ENCODE measurements around the gene ADCY3. TPM values are rescaled to one million over a fixed set of nuclear protein-coding genes. Genes with fewer than 3 reads are reported as not detected.
"Not testable (repeated sequence)": the region's sequence is repeated elsewhere in the genome, so short reads cannot be mapped to it uniquely, and the experiment has no call there.

ADCY3 gene
- total and polyA plus RNA-seq, 5 donors from 2014 or later: 3.8 to 67.6 (median 11.2) TPM

DNA sequence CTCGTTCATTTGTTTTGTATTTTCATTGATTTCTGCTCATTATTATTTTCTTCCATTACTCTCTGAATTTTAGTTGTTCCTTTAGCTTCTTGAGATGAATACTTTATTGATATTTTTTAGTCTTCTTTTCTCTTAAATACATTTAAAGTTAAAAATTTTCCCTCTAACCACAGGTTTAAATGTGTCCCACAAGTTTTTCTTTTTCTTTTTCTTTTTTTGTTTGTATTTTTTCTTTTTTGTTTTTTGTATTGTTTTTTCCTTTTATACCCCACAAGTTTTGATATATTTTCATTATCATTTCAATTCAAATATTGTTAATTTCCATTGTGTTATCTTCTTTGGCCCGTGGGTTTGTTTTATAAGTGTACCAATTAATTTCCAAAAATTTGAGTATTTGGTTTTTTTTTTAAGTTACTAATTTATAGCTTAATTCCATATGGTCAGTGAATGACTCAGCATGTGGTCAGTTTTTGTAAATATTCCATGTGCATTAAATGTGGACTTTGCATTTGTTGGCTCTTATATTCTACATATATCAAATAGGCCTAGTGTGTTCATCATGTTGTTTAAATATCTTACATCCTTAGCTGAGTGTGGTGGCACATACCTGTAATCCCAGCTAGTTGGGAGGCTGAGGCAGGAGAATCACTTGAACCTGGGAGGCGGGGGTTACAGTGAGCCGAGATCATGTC, 110.6 kb downstream of the ADCY3 start:
- H3K27ac Mint-ChIP-seq: peak overlapping the region; percentile 75 to 82 (median 75)
- H3K27me3 Mint-ChIP-seq: no peaks in the 10 kb centered on the region

DNA sequence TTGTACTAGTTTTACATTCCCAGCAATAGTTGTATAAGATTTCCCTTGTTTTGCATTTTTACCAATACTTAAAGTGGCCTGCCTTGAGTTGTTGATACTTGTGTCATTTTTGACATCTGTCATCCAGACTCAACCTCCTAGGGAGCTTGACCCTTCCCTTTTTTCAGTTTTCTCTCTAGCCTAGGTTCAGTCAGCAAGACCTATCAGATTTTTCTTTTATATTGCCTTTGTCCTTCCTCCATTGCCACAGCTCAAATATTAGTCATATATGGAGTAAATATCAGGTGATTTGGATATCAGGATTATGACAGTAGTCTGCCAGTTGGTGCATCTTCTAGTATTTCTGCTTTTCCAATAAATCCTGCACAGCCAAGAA, 113.4 kb downstream of the ADCY3 start:
- H3K36me3 Mint-ChIP-seq: peaks cover 33% of the 10 kb centered on the region
- peak overlapping the region in 1 of 4 donors; percentile 32 for H3K4me3 Mint-ChIP-seq
- DNase-seq: no peak
- Histone ChIP-seq H3K9me3 (ENCODE audit: control insufficient read depth in 2 of 2, low read length in 2 of 2) (no peaks in the 10 kb centered on the region), H3K4me3 (ENCODE audit: low read depth, low read length) (no peak overlapping the region), H3K4me1 (ENCODE audit: control insufficient read depth, insufficient read depth, low read length, poor library complexity, severe bottlenecking) (peaks cover 12% of the 10 kb centered on the region), H3K27me3 (ENCODE audit: control insufficient read depth, insufficient read depth, low read length) (no peaks in the 10 kb centered on the region), H3K27ac (ENCODE audit: insufficient read depth, low read length, poor library complexity, severe bottlenecking) (no peak overlapping the region), H3K36me3 (ENCODE audit: control insufficient read depth, insufficient read depth, low read length) (no peaks in the 10 kb centered on the region)
- H3K9me3 Mint-ChIP-seq: peaks cover 0 to 5% (median 0%) of the 10 kb centered on the region in 7 donors
- H3K27ac Mint-ChIP-seq: peak overlapping the region; percentile 29 to 57 (median 34)
- H3K4me1 Mint-ChIP-seq: peaks cover 8 to 43% (median 27%) of the 10 kb centered on the region in 4 donors
- no peaks in the 10 kb centered on the region for H3K27me3 Mint-ChIP-seq
- no peak for ATAC-seq (ENCODE audit: low read depth in 2 of 2)

More for the DNA sequence above, 110.6 kb downstream of the ADCY3 start:
- Histone ChIP-seq H3K27ac (ENCODE audit: insufficient read depth, low read length, poor library complexity, severe bottlenecking) (no peak overlapping the region), H3K4me3 (ENCODE audit: low read depth, low read length) (peak overlapping the region; percentile 83), H3K27me3 (ENCODE audit: control insufficient read depth, insufficient read depth, low read length) (no peaks in the 10 kb centered on the region), H3K9me3 (ENCODE audit: control insufficient read depth in 2 of 2, low read length in 2 of 2) (no peaks in the 10 kb centered on the region), H3K36me3 (ENCODE audit: control insufficient read depth, insufficient read depth, low read length) (no peaks in the 10 kb centered on the region), H3K4me1 (ENCODE audit: control insufficient read depth, insufficient read depth, low read length, poor library complexity, severe bottlenecking) (peaks cover 12% of the 10 kb centered on the region)
- H3K4me3 Mint-ChIP-seq: peak overlapping the region; percentile 61 to 87 (median 79)
- no peak for DNase-seq
- peaks cover 0 to 5% (median 0%) of the 10 kb centered on the region in 7 donors for H3K9me3 Mint-ChIP-seq
- ATAC-seq (ENCODE audit: low read depth in 2 of 2): no peak
- H3K36me3 Mint-ChIP-seq: peaks cover 24% of the 10 kb centered on the region
- H3K4me1 Mint-ChIP-seq: peaks cover 13 to 33% (median 28%) of the 10 kb centered on the region in 4 donors

DNA sequence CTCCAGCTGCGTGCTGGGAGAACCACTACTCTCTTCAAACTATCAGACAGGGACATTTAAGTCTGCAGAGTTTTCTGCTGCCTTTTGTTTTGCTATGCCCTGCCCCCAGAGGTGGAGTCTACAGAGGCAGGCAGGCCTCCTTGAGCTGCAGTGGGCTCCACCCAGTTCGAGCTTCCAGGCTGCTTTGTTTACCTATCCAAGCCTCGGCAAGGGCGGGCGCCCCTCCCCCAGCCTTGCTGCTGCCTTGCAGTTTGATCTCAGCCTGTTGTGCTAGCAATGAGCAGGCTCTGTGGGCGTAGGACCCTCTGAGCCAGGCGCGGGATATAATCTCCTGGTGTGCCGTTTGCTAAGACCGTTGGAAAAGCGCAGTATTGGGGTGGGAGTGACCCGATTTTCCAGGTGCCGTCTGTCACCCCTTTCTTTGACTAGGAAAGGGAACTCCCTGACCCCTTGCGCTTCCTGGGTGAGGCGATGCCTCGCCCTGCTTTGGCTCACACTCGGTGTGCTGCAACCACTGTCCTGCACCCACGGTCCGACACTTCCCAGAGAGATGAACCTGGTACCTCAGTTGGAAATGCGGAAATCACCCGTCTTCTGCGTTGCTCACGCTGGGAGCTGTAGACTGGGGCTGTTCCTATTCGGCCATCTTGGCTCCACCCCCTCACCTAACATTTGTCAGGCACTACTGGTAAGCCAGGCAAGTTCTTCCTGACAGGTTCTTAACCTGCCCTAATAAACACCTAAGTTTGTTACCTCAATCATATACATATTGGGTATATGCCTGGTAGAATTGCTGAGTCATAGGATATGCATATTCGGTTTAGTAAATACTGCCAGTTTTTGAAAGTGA, 114.0 kb downstream of the ADCY3 start:
- H3K36me3 ChIP-seq (ENCODE audit: control insufficient read depth, insufficient read depth, low read length); H3K9me3 Mint-ChIP-seq; H3K27ac ChIP-seq (ENCODE audit: insufficient read depth, low read length, poor library complexity, severe bottlenecking); H3K4me3 Mint-ChIP-seq; H3K4me3 ChIP-seq (ENCODE audit: low read depth, low read length); H3K9me3 ChIP-seq (ENCODE audit: control insufficient read depth in 2 of 2, low read length in 2 of 2); H3K27me3 Mint-ChIP-seq; DNase-seq; H3K27me3 ChIP-seq (ENCODE audit: control insufficient read depth, insufficient read depth, low read length); ATAC-seq (ENCODE audit: low read depth in 2 of 2): not testable (repeated sequence)
- Mint-ChIP-seq H3K36me3 (peaks cover 33% of the 10 kb centered on the region), H3K4me1 (peaks cover 8 to 43% (median 27%) of the 10 kb centered on the region in 4 donors), H3K27ac (peak overlapping the region in 2 of 3 donors; percentile 20 to 29)
- peaks cover 12% of the 10 kb centered on the region for H3K4me1 ChIP-seq (ENCODE audit: control insufficient read depth, insufficient read depth, low read length, poor library complexity, severe bottlenecking)

DNA sequence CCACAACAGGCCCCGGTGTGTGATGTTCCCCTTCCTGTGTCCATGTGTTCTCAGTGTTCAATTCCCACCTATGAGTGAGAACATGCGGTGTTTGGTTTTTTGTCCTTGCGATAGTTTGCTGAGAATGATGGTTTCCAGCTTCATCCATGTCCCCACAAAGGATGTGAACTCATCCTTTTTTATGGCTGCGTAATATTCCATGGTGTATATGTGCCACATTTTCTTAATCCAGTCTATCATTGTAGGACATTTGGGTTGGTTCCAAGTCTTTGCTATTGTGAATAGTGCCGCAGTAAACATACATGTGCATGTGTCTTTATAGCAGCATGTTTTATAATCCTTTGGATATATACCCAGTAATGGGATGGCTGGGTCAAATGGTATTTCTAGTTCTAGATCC, 119.5 kb downstream of the ADCY3 start:
- H3K27me3 Mint-ChIP-seq; H3K27me3 ChIP-seq (ENCODE audit: control insufficient read depth, insufficient read depth, low read length); H3K27ac ChIP-seq (ENCODE audit: insufficient read depth, low read length, poor library complexity, severe bottlenecking); H3K9me3 Mint-ChIP-seq; ATAC-seq (ENCODE audit: low read depth in 2 of 2); H3K27ac Mint-ChIP-seq; H3K4me3 Mint-ChIP-seq; DNase-seq; H3K4me3 ChIP-seq (ENCODE audit: low read depth, low read length); H3K36me3 ChIP-seq (ENCODE audit: control insufficient read depth, insufficient read depth, low read length); H3K9me3 ChIP-seq (ENCODE audit: control insufficient read depth in 2 of 2, low read length in 2 of 2); H3K4me1 ChIP-seq (ENCODE audit: control insufficient read depth, insufficient read depth, low read length, poor library complexity, severe bottlenecking): not testable (repeated sequence)
- Mint-ChIP-seq H3K36me3 (peaks cover 43% of the 10 kb centered on the region), H3K4me1 (peaks cover 8 to 13% (median 11%) of the 10 kb centered on the region in 4 donors)

DNA sequence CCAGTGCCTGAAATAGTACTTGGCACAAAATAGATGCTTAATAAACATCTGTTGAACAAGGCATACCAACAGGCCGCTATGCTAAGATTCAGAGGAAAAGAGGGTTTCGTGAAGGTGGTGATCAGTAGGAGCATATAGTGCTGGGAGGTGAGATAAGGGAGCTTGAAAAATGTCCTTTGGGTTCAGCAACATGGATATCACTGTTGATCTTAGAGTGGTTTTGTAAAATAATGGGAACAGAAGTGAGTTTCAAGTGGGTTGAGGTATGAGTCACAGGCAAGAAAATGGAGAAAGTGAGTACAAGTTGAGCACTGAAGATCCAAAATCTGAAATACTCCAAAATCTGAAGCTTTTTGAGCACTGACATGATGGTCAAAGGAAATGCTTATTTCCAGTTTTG, 122.4 kb downstream of the ADCY3 start:
- Histone ChIP-seq H3K27ac (ENCODE audit: insufficient read depth, low read length, poor library complexity, severe bottlenecking) (no peak overlapping the region), H3K27me3 (ENCODE audit: control insufficient read depth, insufficient read depth, low read length) (no peaks in the 10 kb centered on the region), H3K9me3 (ENCODE audit: control insufficient read depth in 2 of 2, low read length in 2 of 2) (no peaks in the 10 kb centered on the region), H3K4me3 (ENCODE audit: low read depth, low read length) (no peak overlapping the region), H3K36me3 (ENCODE audit: control insufficient read depth, insufficient read depth, low read length) (no peaks in the 10 kb centered on the region), H3K4me1 (ENCODE audit: control insufficient read depth, insufficient read depth, low read length, poor library complexity, severe bottlenecking) (peaks cover 12% of the 10 kb centered on the region)
- Mint-ChIP-seq H3K4me1 (peaks cover 11 to 33% (median 17%) of the 10 kb centered on the region in 4 donors), H3K36me3 (peaks cover 25% of the 10 kb centered on the region), H3K27ac (no peak overlapping the region), H3K9me3 (peaks cover 0 to 4% (median 0%) of the 10 kb centered on the region in 7 donors), H3K4me3 (peak overlapping the region in 1 of 4 donors; percentile 45), H3K27me3 (no peaks in the 10 kb centered on the region)
- DNase-seq (no peak), ATAC-seq (ENCODE audit: low read depth in 2 of 2) (no peak)

DNA sequence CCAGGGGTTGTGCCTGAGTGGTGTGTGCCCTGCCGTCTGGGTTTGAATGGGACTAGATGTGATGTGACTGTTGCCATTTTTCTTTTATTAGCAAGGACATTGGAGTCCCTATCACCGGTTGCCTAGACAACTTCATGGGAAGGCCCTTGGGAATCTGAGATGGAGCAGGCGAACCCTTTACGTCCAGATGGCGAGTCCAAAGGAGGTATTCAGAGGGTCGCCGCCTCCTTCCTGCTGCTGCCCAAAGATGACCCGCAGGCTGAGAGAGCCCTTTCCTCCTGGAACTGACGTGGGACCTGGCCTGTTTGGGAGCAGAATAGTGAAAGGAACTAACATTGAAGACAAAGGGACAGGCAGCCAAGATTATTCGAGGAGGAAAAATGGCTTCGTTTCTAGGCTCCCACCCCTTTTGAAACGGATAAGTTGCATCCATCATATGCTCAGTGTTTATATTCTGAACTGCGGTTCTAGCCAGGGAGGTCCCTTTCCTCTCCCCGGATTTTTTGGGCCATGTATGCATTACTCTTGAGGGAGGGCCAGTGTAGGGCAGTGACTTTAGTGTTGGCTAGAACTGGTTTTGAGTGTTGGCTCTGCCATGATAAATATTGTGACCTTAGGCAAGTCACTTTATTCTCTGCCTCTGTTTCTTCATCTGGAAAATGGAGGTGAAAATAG, 126.1 kb downstream of the ADCY3 start:
- H3K27me3 Mint-ChIP-seq: no peaks in the 10 kb centered on the region
- H3K9me3 ChIP-seq (ENCODE audit: control insufficient read depth in 2 of 2, low read length in 2 of 2): no peaks in the 10 kb centered on the region
- H3K4me1 ChIP-seq (ENCODE audit: control insufficient read depth, insufficient read depth, low read length, poor library complexity, severe bottlenecking): peaks cover 19% of the 10 kb centered on the region
- ATAC-seq (ENCODE audit: low read depth in 2 of 2) (no peak), DNase-seq (peak in 1 of 3 donors; percentile 27)
- peaks cover 5% of the 10 kb centered on the region for H3K36me3 ChIP-seq (ENCODE audit: control insufficient read depth, insufficient read depth, low read length)
- peak overlapping the region; percentile 31 for H3K27ac ChIP-seq (ENCODE audit: insufficient read depth, low read length, poor library complexity, severe bottlenecking)
- no peaks in the 10 kb centered on the region for H3K27me3 ChIP-seq (ENCODE audit: control insufficient read depth, insufficient read depth, low read length)
- peak overlapping the region; percentile 88 to 99 (median 99) for H3K27ac Mint-ChIP-seq
- H3K4me3 Mint-ChIP-seq: peak overlapping the region; percentile 98 to 99 (median 98)
- peaks cover 14 to 43% (median 22%) of the 10 kb centered on the region in 4 donors for H3K4me1 Mint-ChIP-seq
- peaks cover 0 to 4% (median 0%) of the 10 kb centered on the region in 7 donors for H3K9me3 Mint-ChIP-seq
- H3K36me3 Mint-ChIP-seq: peaks cover 26% of the 10 kb centered on the region
- H3K4me3 ChIP-seq (ENCODE audit: low read depth, low read length): peak overlapping the region; percentile 89

All from CD4-positive, CD25-positive, alpha-beta regulatory T cell (primary cell).